Activated CD4-positive, alpha-beta memory T cell treated with anti-CD3 and anti-CD28 coated beads, Interleukin-2, amount 10 ng/mL, durations not matched to agents 7 days and 5 days (primary cell): ENCODE data around the gene PERCC1. TPM values are rescaled to one million over a fixed set of nuclear protein-coding genes. Genes with fewer than 3 reads are reported as not detected.
A peak's percentile ranks its signal among the peaks of the same experiment; 100 is the strongest.

Experiments used
- CTCF ChIA-PET: fragments of 350-600 bp; sonication (Branson Sonifier 250); formaldehyde crosslinking; loops from one replicate; lab custom pipeline; 2021; ENCODE audit warnings: antibody characterized with exemption, inconsistent platforms; lab: Charles Lee
- POLR2A ChIA-PET: fragments of 350-600 bp; sonication (Branson Sonifier 250); formaldehyde crosslinking; loops from one replicate; lab custom pipeline; 2021; ENCODE audit warnings: antibody characterized with exemption; lab: Charles Lee
- DNase-seq: peaks from one replicate; pipeline ENCODE4 v3.0.0-alpha.2; 2020
- H3K27ac Mint-ChIP-seq: one replicate; pipeline ENCODE4 v1.8.0; 2021; ENCODE audit warnings: mild to moderate bottlenecking, mixed read lengths
- H3K27me3 Mint-ChIP-seq: one replicate; pipeline ENCODE4 v1.8.0; 2021; ENCODE audit warnings: mixed read lengths
- H3K36me3 Mint-ChIP-seq: one replicate; pipeline ENCODE4 v1.8.0; 2021; ENCODE audit warnings: low read depth, mixed read lengths
- H3K4me1 Mint-ChIP-seq: one replicate; pipeline ENCODE4 v1.8.0; 2021; ENCODE audit warnings: mixed read lengths
- H3K4me3 Mint-ChIP-seq: one replicate; pipeline ENCODE4 v1.8.0; 2021; ENCODE audit warnings: mild to moderate bottlenecking, mixed read lengths
- H3K9me3 Mint-ChIP-seq: one replicate; pipeline ENCODE4 v1.8.0; 2021; ENCODE audit warnings: mixed read lengths
- total RNA-seq, 2 experiments: library from RNA; stranded (reverse); gene quantifications; one replicate each; pipeline ENCODE4 v1.2.3, GENCODE V29; 2021

PERCC1 gene
- total RNA-seq, 2 experiments from 2014 or later, result not detected

- no peaks in the 10 kb centered on the region for H3K9me3 Mint-ChIP-seq
- H3K27ac Mint-ChIP-seq, result no peak overlapping the region
- H3K36me3 Mint-ChIP-seq, result peaks cover 10% of the 10 kb centered on the region
- POLR2A ChIA-PET, result no interaction called here
- no peak overlapping the region for H3K4me3 Mint-ChIP-seq
- DNase-seq, result no peak
- H3K27me3 Mint-ChIP-seq, result no peaks in the 10 kb centered on the region
- no peaks in the 10 kb centered on the region for H3K4me1 Mint-ChIP-seq
- CTCF ChIA-PET, result no interaction called here
Observed at GRCh38 chr16:1398351-1398750, 32.5 kb upstream of the PERCC1 start.

- Mint-ChIP-seq H3K9me3 (no peaks in the 10 kb centered on the region), H3K4me1 (no peaks in the 10 kb centered on the region), H3K4me3 (no peak overlapping the region), H3K36me3 (peaks cover 10% of the 10 kb centered on the region), H3K27me3 (no peaks in the 10 kb centered on the region), H3K27ac (no peak overlapping the region)
- ChIA-PET POLR2A (no interaction called here), CTCF (interaction anchor here (0.5 kb wide), 1 partner anchor 102 kb away, joined by 3 read pairs; no protein-coding TSS in a partner anchor)
- no peak for DNase-seq
Observed at GRCh38 chr16:1398826-1399581, 31.9 kb upstream of the PERCC1 start.

- no peaks in the 10 kb centered on the region for H3K27me3 Mint-ChIP-seq
- no peak for DNase-seq
- H3K27ac Mint-ChIP-seq, result no peak overlapping the region
- H3K9me3 Mint-ChIP-seq, result no peaks in the 10 kb centered on the region
- CTCF ChIA-PET, result interaction anchor here (0.5 kb wide), 1 partner anchor 1488 kb away, joined by 3 read pairs; no protein-coding TSS in a partner anchor
- H3K4me3 Mint-ChIP-seq, result no peak overlapping the region
- no peaks in the 10 kb centered on the region for H3K4me1 Mint-ChIP-seq
- H3K36me3 Mint-ChIP-seq, result peaks cover 10% of the 10 kb centered on the region
- POLR2A ChIA-PET, result no interaction called here
Observed at GRCh38 chr16:1401061-1401757, 29.7 kb upstream of the PERCC1 start.

- Mint-ChIP-seq H3K9me3 (no peaks in the 10 kb centered on the region), H3K27me3 (no peaks in the 10 kb centered on the region), H3K27ac (no peak overlapping the region), H3K4me3 (no peak overlapping the region), H3K36me3 (peaks cover 9% of the 10 kb centered on the region), H3K4me1 (no peaks in the 10 kb centered on the region)
- DNase-seq, result no peak
- ChIA-PET CTCF (interaction anchor here (0.5 kb wide), 1 partner anchor 1488 kb away, joined by 3 read pairs; no protein-coding TSS in a partner anchor), POLR2A (no interaction called here)
Observed at GRCh38 chr16:1401758-1402154, 29.1 kb upstream of the PERCC1 start.

GRCh38 chr16:1403036-1403435 is 27.8 kb upstream of the PERCC1 start:
- no peak overlapping the region for H3K27ac Mint-ChIP-seq
- ChIA-PET POLR2A (no interaction called here), CTCF (no interaction called here)
- peaks cover 8% of the 10 kb centered on the region for H3K36me3 Mint-ChIP-seq
- no peaks in the 10 kb centered on the region for H3K9me3 Mint-ChIP-seq
- no peaks in the 10 kb centered on the region for H3K27me3 Mint-ChIP-seq
- no peak overlapping the region for H3K4me3 Mint-ChIP-seq
- no peak for DNase-seq
- peaks cover 5% of the 10 kb centered on the region for H3K4me1 Mint-ChIP-seq

- H3K27ac Mint-ChIP-seq, result no peak overlapping the region
- H3K9me3 Mint-ChIP-seq, result no peaks in the 10 kb centered on the region
- ChIA-PET POLR2A (no interaction called here), CTCF (no interaction called here)
- no peak overlapping the region for H3K4me3 Mint-ChIP-seq
- H3K27me3 Mint-ChIP-seq, result no peaks in the 10 kb centered on the region
- no peak for DNase-seq
- H3K36me3 Mint-ChIP-seq, result peaks cover 8% of the 10 kb centered on the region
- peaks cover 9% of the 10 kb centered on the region for H3K4me1 Mint-ChIP-seq
Observed at GRCh38 chr16:1403733-1404132, 27.1 kb upstream of the PERCC1 start.

- Mint-ChIP-seq H3K4me1 (peaks cover 19% of the 10 kb centered on the region), H3K36me3 (peaks cover 6% of the 10 kb centered on the region), H3K27ac (no peak overlapping the region), H3K9me3 (no peaks in the 10 kb centered on the region), H3K27me3 (no peaks in the 10 kb centered on the region), H3K4me3 (no peak overlapping the region)
- POLR2A ChIA-PET, result interaction anchor here (0.6 to 1.4 kb wide), 4 partner anchors 13 to 29 kb away, joined by 3 to 5 read pairs (median 4); partner anchors contain the start of gene UQCC4
- no peak for DNase-seq
- CTCF ChIA-PET, result interaction anchor here (0.7 kb wide), 1 partner anchor 71 kb away, joined by 3 read pairs; no protein-coding TSS in a partner anchor
Observed at GRCh38 chr16:1407753-1408152, 23.1 kb upstream of the PERCC1 start.

- Mint-ChIP-seq H3K36me3 (peaks cover 6% of the 10 kb centered on the region), H3K9me3 (no peaks in the 10 kb centered on the region), H3K27ac (no peak overlapping the region), H3K27me3 (no peaks in the 10 kb centered on the region), H3K4me1 (peaks cover 19% of the 10 kb centered on the region), H3K4me3 (peak overlapping the region; percentile 59)
- ChIA-PET POLR2A (interaction anchor here (0.6 to 1.4 kb wide), 4 partner anchors 12 to 30 kb away, joined by 3 to 5 read pairs (median 4); partner anchors contain the start of gene UQCC4), CTCF (no interaction called here)
- DNase-seq, result peak; percentile 93
Observed at GRCh38 chr16:1408171-1408837, 22.6 kb upstream of the PERCC1 start.

- H3K4me3 Mint-ChIP-seq, result peak overlapping the region; percentile 30
- H3K36me3 Mint-ChIP-seq, result peaks cover 6% of the 10 kb centered on the region
- no peak overlapping the region for H3K27ac Mint-ChIP-seq
- H3K4me1 Mint-ChIP-seq, result peaks cover 31% of the 10 kb centered on the region
- H3K27me3 Mint-ChIP-seq, result no peaks in the 10 kb centered on the region
- POLR2A ChIA-PET, result interaction anchor here (0.6 to 2.6 kb wide), 2 partner anchors 8 to 539 kb away, joined by 4 to 10 read pairs; partner anchors contain the start of gene UQCC4
- CTCF ChIA-PET, result interaction anchor here (1.0 kb wide), 1 partner anchor 48 kb away, joined by 5 read pairs; no protein-coding TSS in a partner anchor
- DNase-seq, result no peak
- no peaks in the 10 kb centered on the region for H3K9me3 Mint-ChIP-seq
Observed at GRCh38 chr16:1412847-1413246, 18.0 kb upstream of the PERCC1 start.

GRCh38 chr16:1413684-1414531 is 17.0 kb upstream of the PERCC1 start:
- DNase-seq, result peak; percentile 78
- ChIA-PET POLR2A (interaction anchor here (0.6 to 1.1 kb wide), 2 partner anchors 15 to 50 kb away, joined by 3 read pairs; no protein-coding TSS in a partner anchor), CTCF (no interaction called here)
- Mint-ChIP-seq H3K36me3 (peaks cover 6% of the 10 kb centered on the region), H3K4me3 (peak overlapping the region; percentile 82), H3K4me1 (peaks cover 31% of the 10 kb centered on the region), H3K9me3 (no peaks in the 10 kb centered on the region), H3K27ac (peak overlapping the region; percentile 81), H3K27me3 (no peaks in the 10 kb centered on the region)

- H3K9me3 Mint-ChIP-seq, result no peaks in the 10 kb centered on the region
- DNase-seq, result peak; percentile 88
- peak within 1 kb of the TSS; percentile 82 for H3K4me3 Mint-ChIP-seq
- H3K27me3 Mint-ChIP-seq, result no peaks in the 10 kb centered on the region
- peaks cover 6% of the 10 kb centered on the region for H3K36me3 Mint-ChIP-seq
- ChIA-PET CTCF (no interaction called here), POLR2A (interaction anchor here (0.6 to 1.2 kb wide), 3 partner anchors 14 to 51 kb away, joined by 3 read pairs; no protein-coding TSS in a partner anchor)
- H3K27ac Mint-ChIP-seq, result peak within 1 kb of the TSS; percentile 81
- peaks cover 29% of the 10 kb centered on the region for H3K4me1 Mint-ChIP-seq
Observed at GRCh38 chr16:1414532-1415260, 16.2 kb upstream of the PERCC1 start, which contains the start of gene UNKL. Gene UNKL, minus strand, starts transcription at chr16:1414704. Its CDS starts 13 bp downstream, at chr16:1414691.
